NCI-H2107 (cell line): Measurements from ENCODE around the gene EME2.

ENCODE experiments used
- DNase-seq: peaks from one replicate; lab custom pipeline; 2025; lab: John Stamatoyannopoulos, UW

EME2 gene

GRCh38 chr16:1766701-1767100, 5.9 kb upstream of the EME2 start:
- no peak for DNase-seq

DNA sequence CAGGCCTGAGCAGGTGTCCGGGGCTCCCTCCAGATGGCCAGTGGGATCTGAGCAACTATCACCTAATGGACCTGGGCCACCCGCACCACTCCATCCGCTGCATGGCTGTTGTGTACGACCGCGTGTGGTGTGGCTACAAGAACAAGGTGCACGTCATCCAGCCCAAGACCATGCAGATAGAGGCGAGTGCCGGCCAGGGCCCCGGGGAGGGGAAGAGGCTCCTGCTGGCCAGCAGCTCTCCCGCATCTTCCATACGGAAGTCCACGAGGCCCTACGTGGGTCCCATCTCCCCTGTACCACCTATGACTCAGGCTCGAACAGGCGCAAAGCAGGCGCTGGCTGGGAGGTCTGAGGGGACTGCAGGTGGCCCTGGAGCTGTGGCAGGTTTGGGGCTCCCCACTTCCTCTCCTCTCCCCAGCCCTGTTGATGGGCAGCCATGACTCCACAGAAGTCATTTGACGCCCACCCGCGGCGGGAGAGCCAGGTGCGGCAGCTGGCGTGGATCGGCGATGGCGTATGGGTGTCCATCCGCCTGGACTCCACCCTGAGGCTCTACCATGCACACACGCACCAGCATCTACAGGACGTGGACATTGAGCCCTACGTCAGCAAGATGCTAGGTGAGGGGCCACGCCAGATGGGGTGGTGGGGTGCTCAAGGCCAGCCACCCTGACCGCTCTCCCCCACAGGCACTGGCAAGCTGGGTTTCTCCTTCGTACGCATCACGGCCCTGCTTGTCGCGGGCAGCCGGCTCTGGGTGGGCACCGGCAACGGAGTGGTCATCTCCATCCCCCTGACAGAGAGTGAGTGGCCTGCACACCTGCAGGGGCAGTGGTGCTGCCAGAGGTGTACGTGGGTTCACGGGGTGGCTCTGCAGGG, 5.3 kb upstream of the EME2 start:
- no peak for DNase-seq

GRCh38 chr16:1768061-1768766, 4.4 kb upstream of the EME2 start:
- DNase-seq: no peak

GRCh38 chr16:1768767-1769401, 3.7 kb upstream of the EME2 start:
- DNase-seq: no peak

GRCh38 chr16:1769402-1770300, 3.0 kb upstream of the EME2 start:
- no peak for DNase-seq

DNA sequence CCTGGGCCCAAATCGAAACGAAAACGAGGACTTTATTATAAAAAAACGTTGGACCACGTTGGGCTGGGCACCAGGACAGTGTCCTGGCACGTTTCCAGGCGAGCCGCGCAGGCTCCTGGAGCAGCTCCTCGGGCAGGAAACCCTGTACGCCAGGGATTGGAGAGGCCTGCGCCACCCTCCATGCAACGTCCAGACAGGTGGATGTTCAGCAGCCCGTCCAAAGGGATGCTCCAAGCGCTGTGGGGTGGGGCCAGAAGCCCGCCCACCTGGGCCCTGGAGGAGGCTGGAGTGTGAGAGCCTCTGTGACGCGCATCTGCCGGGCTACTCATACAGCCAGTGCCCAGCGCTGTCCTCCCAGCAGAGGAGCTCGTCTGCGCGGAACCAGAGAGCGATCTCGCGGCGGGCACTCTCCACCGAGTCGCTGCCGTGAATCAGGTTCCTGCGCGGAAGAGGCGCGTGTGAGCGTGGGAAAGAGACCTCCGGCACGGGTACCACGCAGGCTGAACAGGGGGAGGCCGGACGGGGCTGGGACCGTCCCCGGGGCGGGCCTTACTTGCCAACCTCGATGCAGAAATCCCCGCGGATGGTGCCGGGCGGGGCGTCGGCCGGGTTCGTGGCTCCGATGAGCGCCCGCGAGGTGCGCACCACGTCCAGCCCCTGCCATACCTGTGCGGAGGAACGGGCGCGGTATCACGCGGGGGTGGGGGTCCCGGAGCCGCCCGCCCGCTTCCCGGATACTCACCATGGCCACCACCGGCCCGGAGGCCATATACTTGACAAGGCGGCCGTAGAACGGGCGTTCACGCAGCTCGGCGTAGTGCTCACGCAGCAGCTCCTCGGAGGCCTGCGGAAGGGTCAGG, 2.1 kb upstream of the EME2 start:
- peak; percentile 71 for DNase-seq

- no peak for DNase-seq
Observed at GRCh38 chr16:1771188-1771863, 1.3 kb upstream of the EME2 start, which contains the start of gene NME3. TSS of gene NME3 (minus strand) at chr16:1771543. CDS start at chr16:1771534, 9 bp downstream.

- DNase-seq: no peak
Observed at GRCh38 chr16:1771864-1772361, 697 bp upstream of the EME2 start.

DNA sequence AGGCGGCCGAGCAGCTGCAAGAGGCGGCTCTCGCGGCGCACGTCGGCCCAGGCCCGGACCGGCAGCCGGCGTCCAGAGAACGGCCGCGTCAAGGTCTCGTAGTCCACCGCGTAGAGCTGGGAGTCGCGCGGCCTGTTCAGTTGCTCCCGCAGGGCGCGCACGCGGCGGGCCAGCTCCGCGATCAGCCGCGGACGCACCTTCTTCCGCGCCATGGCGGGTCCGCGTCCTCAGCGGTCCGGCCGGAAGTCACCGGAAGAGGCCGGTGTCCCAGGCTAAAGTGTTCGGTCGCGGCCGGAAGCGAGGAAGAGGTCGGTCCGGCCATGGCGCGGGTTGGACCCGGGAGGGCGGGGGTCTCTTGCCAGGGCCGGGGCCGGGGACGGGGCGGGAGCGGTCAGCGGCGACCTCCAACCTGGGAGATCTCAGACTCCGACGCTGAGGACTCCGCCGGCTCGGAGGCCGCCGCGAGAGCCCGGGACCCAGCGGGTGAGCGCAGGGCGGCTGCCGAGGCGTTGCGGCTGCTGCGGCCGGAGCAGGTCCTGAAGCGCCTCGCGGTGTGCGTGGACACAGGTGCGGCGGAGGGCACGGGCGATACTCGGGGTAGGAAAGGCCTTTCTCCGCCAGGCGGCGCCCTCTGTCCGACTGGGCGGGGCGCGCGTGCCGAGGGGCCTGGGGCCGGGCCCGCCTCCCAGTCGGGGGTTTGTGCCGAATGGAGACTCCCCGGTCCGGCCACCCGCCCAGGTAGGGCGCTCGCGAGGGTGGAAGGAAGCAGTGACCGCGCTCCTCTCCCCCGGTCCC, 495 bp downstream of the EME2 start, which contains the start of gene MRPS34:
TSS of gene MRPS34 (minus strand) at position 227 of the 795 bp plus-strand sequence. CDS start at position 212, 15 bp downstream.
- DNase-seq: peak; percentile 85

DNA sequence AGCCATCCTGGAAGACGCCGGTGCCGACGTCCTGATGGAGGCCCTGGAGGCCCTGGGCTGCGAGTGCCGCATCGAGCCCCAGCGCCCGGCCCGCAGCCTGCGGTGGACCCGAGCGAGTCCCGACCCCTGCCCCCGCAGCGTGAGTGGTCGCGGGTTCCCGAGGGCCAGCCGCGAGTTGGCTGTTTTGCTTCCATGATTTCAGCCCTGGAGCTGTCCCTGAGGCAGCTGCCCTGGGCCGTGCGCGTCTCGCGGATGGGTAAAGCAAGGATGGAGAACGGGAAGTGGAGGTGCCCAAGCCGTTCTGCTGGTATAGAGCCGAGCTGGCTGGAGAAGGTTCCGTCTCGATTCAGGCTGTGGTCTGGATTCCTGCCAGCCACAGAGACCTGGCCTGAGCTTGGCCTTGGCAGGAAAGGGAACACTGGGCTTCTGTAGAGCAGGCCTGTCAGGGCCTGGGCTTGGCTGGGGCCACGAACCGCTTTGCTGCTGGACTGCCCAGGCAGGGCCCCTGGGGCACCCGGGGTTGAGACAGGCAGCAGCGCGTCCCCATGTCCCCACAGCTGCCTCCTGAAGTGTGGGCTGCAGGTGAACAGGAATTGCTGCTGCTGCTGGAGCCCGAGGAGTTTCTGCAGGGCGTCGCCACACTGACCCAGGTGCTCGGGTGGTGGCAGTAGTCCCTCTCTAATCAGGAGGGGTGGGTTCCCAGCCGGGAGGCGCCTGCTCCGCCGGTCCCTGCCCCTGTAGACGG, 1.3 kb downstream of the EME2 start:
- DNase-seq: no peak

DNA sequence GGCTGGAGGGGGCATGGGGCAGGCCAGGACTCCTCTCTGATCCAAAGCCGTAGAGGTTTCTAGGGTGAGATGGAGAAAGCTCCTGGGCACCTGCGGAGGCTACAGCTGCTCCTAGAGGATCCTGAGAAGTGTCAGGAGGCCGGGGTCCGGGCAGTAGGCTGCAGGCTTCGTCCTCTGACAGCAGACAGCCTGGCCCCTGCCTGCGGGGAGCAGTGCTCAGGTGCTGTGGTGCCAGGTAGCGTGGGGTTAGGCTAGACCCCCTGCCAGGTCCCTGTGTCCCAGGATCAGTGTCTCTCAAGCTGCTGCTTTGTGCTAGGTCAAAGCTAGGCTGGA, 1.8 kb downstream of the EME2 start:
- no peak for DNase-seq

DNA sequence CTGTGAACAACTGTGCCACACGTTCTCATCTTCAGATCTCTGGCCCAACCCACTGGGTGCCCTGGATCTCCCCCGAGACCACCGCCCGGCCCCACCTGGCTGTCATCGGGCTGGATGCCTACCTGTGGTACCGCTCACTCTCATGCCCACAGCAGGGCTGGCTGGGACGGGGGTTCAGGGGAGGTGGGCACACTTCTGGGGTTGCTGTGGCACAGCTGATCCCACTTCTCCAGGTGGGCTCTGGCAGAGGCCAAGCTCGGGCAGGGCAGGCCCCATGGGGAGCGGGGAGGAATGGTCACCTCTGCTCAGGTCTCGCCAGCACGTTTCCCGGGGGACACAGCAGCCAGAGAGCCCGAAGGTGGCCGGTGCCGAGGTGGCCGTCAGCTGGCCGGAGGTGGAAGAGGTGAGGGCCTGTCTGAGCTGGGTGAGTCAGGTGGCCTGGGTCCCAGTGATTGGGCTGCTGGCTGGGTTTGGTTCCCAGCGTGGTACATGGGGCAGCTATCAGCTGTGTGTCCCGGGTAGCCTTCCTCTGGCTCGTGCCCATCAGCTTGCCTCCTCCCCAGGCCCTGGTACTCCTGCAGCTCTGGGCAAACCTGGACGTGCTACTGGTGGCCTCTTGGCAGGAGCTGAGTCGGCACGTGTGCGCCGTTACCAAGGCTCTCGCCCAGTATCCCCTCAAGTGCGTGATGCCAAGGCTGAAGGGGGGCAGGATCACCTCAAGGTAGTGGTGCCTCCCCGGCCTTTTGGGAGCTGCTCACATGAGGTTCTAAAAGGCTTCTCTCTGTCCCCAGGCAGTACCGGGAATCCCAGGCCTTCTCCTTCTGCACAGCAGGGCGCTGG, 2.6 kb downstream of the EME2 start:
- DNase-seq: no peak

DNA sequence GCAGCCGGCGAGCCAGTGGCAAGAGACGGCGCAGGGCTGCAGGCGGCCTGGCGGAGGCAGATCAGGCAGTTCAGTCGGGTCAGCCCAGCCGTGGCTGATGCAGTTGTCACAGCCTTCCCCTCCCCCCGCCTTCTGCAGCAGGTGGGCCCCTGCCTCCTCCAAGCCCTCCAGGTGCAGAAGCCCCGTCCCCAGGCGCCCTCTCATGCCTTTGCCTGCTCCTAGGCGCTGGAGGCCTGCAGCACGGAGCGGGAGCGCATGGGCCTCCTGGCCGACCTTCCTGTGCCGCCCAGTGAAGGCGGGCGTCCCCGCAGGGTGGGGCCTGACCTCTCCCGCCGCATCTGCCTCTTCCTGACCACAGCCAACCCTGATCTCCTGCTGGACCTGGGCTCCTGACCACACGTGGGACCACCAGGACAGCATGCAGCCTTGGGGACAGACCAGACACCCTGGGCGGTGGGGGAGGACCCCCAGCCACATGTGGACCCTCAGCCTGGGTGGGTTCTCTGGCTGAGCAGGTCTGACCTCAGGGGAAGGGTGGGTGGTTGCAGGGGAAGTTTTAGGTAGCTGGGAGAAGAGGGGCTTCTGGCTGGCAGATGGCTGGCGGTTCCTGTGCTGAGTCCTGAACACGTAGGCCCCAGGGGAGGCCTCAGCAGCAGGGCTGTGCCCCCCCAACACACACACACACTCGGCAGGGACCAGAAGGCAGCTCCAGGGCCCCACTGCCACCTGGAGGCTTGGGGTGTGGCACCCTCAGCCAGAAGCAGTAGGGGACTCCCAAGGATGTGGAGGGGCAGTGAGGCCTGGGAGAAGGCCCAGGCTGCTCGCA, 3.4 kb downstream of the EME2 start:
- DNase-seq: no peak

DNA sequence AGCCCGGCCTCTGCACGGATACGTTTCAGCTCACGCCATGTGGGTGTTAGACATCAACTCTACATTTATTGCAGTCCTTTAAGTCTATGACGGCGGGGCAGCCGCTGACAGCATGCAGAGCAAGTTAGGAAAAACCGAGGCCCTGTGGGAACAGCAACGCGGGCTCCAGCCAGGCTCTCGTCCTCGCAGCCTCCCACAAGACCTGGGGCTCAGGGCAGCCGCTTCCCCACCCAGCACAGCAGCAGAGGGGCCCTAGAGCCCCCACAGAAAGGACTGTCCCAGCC, 4.0 kb downstream of the EME2 start:
- no peak for DNase-seq

GRCh38 chr16:1776991-1777374, 4.4 kb downstream of the EME2 start:
- DNase-seq: no peak

GRCh38 chr16:1777375-1778199, 5.0 kb downstream of the EME2 start:
- no peak for DNase-seq
